GM12878 (cell line): ENCODE data around the gene CIDEA. TPM values are rescaled to one million over a fixed set of nuclear protein-coding genes. Genes with fewer than 3 reads are reported as not detected.

Experiments used
- ATAC-seq: fragments of 200-7000 bp; cut with Tn5 transposase; 3 replicates; pipeline ENCODE4 v1.9.1; 2020; ENCODE audit warnings: mild to moderate bottlenecking, moderate library complexity
- BruUV-seq: library from RNA; stranded (reverse); fragments of 400-500 nt; replicated peaks from 2 replicates; lab custom pipeline; 2021; lab: Mats Ljungman, UMichigan
- CTCF ChIA-PET: fragments of 300-600 bp; sonication (Branson Sonifier 250); formaldehyde crosslinking; extraction: SDS; loops from one replicate; lab custom pipeline; 2021; ENCODE audit warnings: inconsistent platforms; lab: Yijun Ruan, JAX
- POLR2A ChIA-PET: fragments of 350-600 bp; formaldehyde crosslinking; extraction: SDS; loops from one replicate; lab custom pipeline; 2021; ENCODE audit warnings: inconsistent platforms; lab: Charles Lee
- RAD21 ChIA-PET: fragments of 300-600 bp; sonication (Branson Sonifier 250); formaldehyde crosslinking; loops from one replicate; lab custom pipeline; 2023; ENCODE audit warnings: antibody characterized with exemption; ENCODE audit not compliant: unreplicated experiment; lab: Charles Lee
- SMC1A ChIA-PET: fragments of 300-600 bp; sonication (Branson Sonifier 250); formaldehyde crosslinking; loops from one replicate; lab custom pipeline; 2023; ENCODE audit not compliant: unreplicated experiment, uncharacterized antibody; lab: Charles Lee
- DNase-seq: peaks from one replicate; pipeline ENCODE4 v3.0.0-alpha.2; 2011; ENCODE audit warnings: low read depth, low spot score
- FAIRE-seq: peaks from 3 replicates; lab custom pipeline; 2011; peaks lifted over from hg19 to GRCh38; lab: Jason Lieb, UNC
- H2AFZ ChIP-seq: 2 replicates; pipeline ENCODE4 v1.6.0; 2011; ENCODE audit warnings: low read depth, low read length, control low read depth; ENCODE audit not compliant: control insufficient read depth
- H3K27ac ChIP-seq: 2 replicates; pipeline ENCODE4 v1.5.1; 2011; ENCODE audit warnings: control low read depth; ENCODE audit not compliant: control insufficient read depth, insufficient read depth
- H3K27me3 ChIP-seq, 2 experiments: replicated peaks in 1 of 2; 2 replicates each; pipeline versions ENCODE4 v1.6.0 to v1.6.1; 2011; ENCODE audit warnings: low read length in 1 of 2; ENCODE audit not compliant: control insufficient read depth in 2 of 2, insufficient read depth in 2 of 2
- H3K36me3 ChIP-seq, 2 experiments: 2 replicates each; pipeline ENCODE4 v1.5.1; 2011; ENCODE audit warnings: low read length in 1 of 2; ENCODE audit not compliant: control insufficient read depth in 2 of 2, insufficient read depth in 2 of 2
- H3K4me1 ChIP-seq: 2 replicates; pipeline ENCODE4 v1.6.1; 2011; ENCODE audit warnings: mild to moderate bottlenecking, low read length, moderate library complexity, mixed read lengths; ENCODE audit not compliant: control insufficient read depth, insufficient read depth
- H3K4me2 ChIP-seq: 2 replicates; pipeline ENCODE4 v1.6.0; 2011; ENCODE audit warnings: control low read depth; ENCODE audit not compliant: control insufficient read depth, insufficient read depth
- H3K4me3 ChIP-seq: fragments of 200-600 bp; sonication (generic); 2 replicates; pipeline ENCODE4 v1.5.1; 2016
- H3K79me2 ChIP-seq: 2 replicates; pipeline ENCODE4 v1.6.0; 2011; ENCODE audit warnings: low read length; ENCODE audit not compliant: control insufficient read depth, insufficient read depth
- H3K9ac ChIP-seq: 2 replicates; pipeline ENCODE4 v1.8.0; 2011; ENCODE audit warnings: low read length, control low read depth, mixed read lengths; ENCODE audit not compliant: control insufficient read depth, insufficient read depth
- H3K9me3 ChIP-seq: replicated peaks from 3 replicates; pipeline ENCODE4 v1.5.1; 2011; ENCODE audit warnings: mild to moderate bottlenecking, low read length; ENCODE audit not compliant: control insufficient read depth, insufficient read depth
- H4K20me1 ChIP-seq: 2 replicates; pipeline ENCODE4 v1.6.0; 2011; ENCODE audit not compliant: control insufficient read depth, insufficient read depth
- BCL11A ChIP-seq: IDR thresholded peaks from 2 replicates; pipeline ENCODE4 v1.6.1; 2011; ENCODE audit warnings: low read depth, low read length
- CHD1 ChIP-seq: IDR thresholded peaks from 2 replicates; pipeline ENCODE4 v1.6.1; 2012; ENCODE audit warnings: low read depth, low read length, improper control_type of control experiment
- CHD2 ChIP-seq: IDR thresholded peaks from 2 replicates; pipeline ENCODE4 v1.6.1; 2011; ENCODE audit warnings: low read depth, low read length, improper control_type of control experiment, borderline replicate concordance
- E2F4 ChIP-seq: IDR thresholded peaks from 2 replicates; pipeline ENCODE4 v1.6.1; 2012; ENCODE audit warnings: low read depth, low read length, improper control_type of control experiment
- KLF5 ChIP-seq: fragments of 450-650 bp; IDR thresholded peaks from 2 replicates; pipeline ENCODE4 v1.6.1; 2014; ENCODE audit warnings: mild to moderate bottlenecking; ENCODE audit not compliant: partially characterized antibody
- NFIC ChIP-seq: IDR thresholded peaks from 2 replicates; pipeline ENCODE4 v1.6.1; 2012; ENCODE audit warnings: low read depth, mild to moderate bottlenecking, inconsistent platforms, low read length, moderate library complexity
- PAX8 ChIP-seq: fragments of 450-650 bp; IDR thresholded peaks from 2 replicates; pipeline ENCODE4 v1.6.1; 2017; ENCODE audit warnings: mild to moderate bottlenecking, moderate library complexity
- SRF ChIP-seq, 2 experiments: IDR thresholded peaks; 2 replicates each; pipeline ENCODE4 v1.6.1; 2011; ENCODE audit warnings: low read depth in 2 of 2, low read length in 2 of 2, mild to moderate bottlenecking in 1 of 2, moderate library complexity in 1 of 2
- TARDBP ChIP-seq: IDR thresholded peaks from 2 replicates; pipeline ENCODE4 v1.6.1; 2016; ENCODE audit warnings: borderline replicate concordance
- USF1 ChIP-seq: IDR thresholded peaks from 2 replicates; pipeline ENCODE4 v1.6.1; 2011; ENCODE audit warnings: borderline replicate concordance, low read depth, mild to moderate bottlenecking, moderate library complexity, mixed read lengths, low read length; ENCODE audit not compliant: insufficient read depth; ENCODE audit errors: extremely low read length
- WRNIP1 ChIP-seq: IDR thresholded peaks from 2 replicates; pipeline ENCODE4 v1.6.1; 2011; ENCODE audit warnings: low read depth, low read length, improper control_type of control experiment, borderline replicate concordance
- YBX1 ChIP-seq: fragments of 450-650 bp; IDR thresholded peaks from 2 replicates; pipeline ENCODE4 v1.6.1; 2016; ENCODE audit warnings: antibody characterized with exemption
- WGBS: methylation state at CpG from one replicate; pipeline ENCODE4 v1.1.6; 2016; ENCODE audit warnings: low lambda C conversion rate; ENCODE audit not compliant: insufficient replicate concordance, insufficient coverage; ENCODE audit errors: missing lambda C conversion rate; 5-methylcytosine and 5-hydroxymethylcytosine counted together
- in situ Hi-C: fragments of 300-500 bp; cut with MboI; formaldehyde crosslinking; loops from 9 replicates; pipeline ENCODE4 v1.14.3; 2018; ENCODE audit warnings: mixed read lengths
- intact Hi-C: fragments of 100-400 bp; cut with micrococcal nuclease; formaldehyde crosslinking; loops from one replicate; pipeline ENCODE4 v1.14.2; 2022; ENCODE audit not compliant: unreplicated experiment
- polyA plus RNA-seq, 11 experiments: library from polyadenylated mRNA; depleted of rRNA in 4 of 11; unstranded in 6 of 11; stranded (reverse) in 5 of 11; fragments of >200 nt; fragmentation: Nextera tagmentation in 4 of 11; fragmentation: Illumina TruSeq in 1 of 11; extraction: Ambion mirVana in 4 of 11; extraction: Trizol in 1 of 11; gene quantifications; 1 replicate in 1 of 11; 2 replicates in 10 of 11; pipeline versions ENCODE4 v1.2.1 to v1.2.3, GENCODE V29; 2011 to 2016; ENCODE audit warnings: inconsistent platforms in 2 of 11, missing spikeins in 2 of 11, low read depth in 1 of 11
- total RNA-seq, 4 experiments: library from RNA; depleted of rRNA in 3 of 4; stranded (reverse); fragments of >200 nt in 3 of 4; fragmentation: Illumina TruSeq in 1 of 4; extraction: Trizol in 1 of 4; gene quantifications; 2 replicates each; pipeline versions ENCODE4 v1.2.1 to v1.2.3, GENCODE V29; 2013 to 2021
- TF ChIP-seq, protein P1 (sequence below): fragments of 450-650 bp; IDR thresholded peaks from 2 replicates; pipeline ENCODE4 v1.6.1; 2018; ENCODE audit warnings: borderline replicate concordance, mild to moderate bottlenecking; ENCODE audit not compliant: partially characterized antibody
- TF ChIP-seq, protein P2 (sequence below): IDR thresholded peaks from 2 replicates; pipeline ENCODE4 v1.6.1; 2012; ENCODE audit warnings: low read length, inconsistent platforms

The CIDEA gene
- total and polyA plus RNA-seq, 10 of the 15 experiments (the other 5 are each of a cell fraction or from before 2014, with no cell fraction given) = not detected

DNA sequence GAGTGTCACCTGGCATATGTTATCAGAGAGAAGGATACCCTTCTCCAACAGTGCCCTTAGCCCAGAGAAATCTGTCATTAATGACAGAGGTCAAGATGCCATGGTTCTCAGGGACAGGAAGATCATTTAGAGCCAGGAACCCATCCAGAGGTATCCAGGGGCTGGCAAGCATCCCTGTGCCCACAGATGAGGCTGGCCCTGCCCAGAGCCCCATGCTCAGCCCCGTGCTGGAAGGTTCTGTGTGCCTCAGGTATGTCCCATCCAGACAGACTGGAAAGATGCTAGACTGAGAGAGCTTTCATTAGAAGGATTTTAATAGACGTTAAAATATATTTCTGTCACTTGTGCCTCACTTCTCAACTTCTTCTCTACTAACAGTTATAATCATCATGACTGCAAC lies 45.7 kb downstream of the CIDEA start:
- no peaks in the 10 kb centered on the region for H3K4me1 ChIP-seq
- H3K27ac ChIP-seq = no peak overlapping the region
- WGBS = 11% methylated on average over 2 of the region's 2 CpGs
- no TSS peak for BruUV-seq
- no peak overlapping the region for H3K9ac ChIP-seq
- H3K9me3 ChIP-seq = no peaks in the 10 kb centered on the region
- H4K20me1 ChIP-seq = no peaks in the 10 kb centered on the region
- 0 out of 4 replicates have a peak, but pooled peaks cover 0 to 1% of the 10 kb centered on the region in 2 experiments for H3K27me3 ChIP-seq
- no peak overlapping the region for H3K4me2 ChIP-seq
- SMC1A ChIA-PET = no interaction called here
- FAIRE-seq = no peak
- ATAC-seq = no peak
- H3K79me2 ChIP-seq = no peaks in the 10 kb centered on the region
- no peak for DNase-seq
- RAD21 ChIA-PET = no interaction called here
- in situ Hi-C loops (no loop called here), intact Hi-C loops (no loop called here)
- H3K4me3 ChIP-seq = no peak overlapping the region
- no peaks in the 10 kb centered on the region for H3K36me3 ChIP-seq
- TF ChIP-seq CHD2 (no peak), CHD1 (no peak), KLF5 (no peak), E2F4 (no peak), WRNIP1 (no peak), USF1 (no peak), YBX1 (no peak), NFIC (no peak), SRF (IDR thresholded peaks at IDR 0.05; ENCODE audit: low read depth in 2 of 2, low read length in 2 of 2) (no peak), PAX8 (no peak), BCL11A (no peak), TARDBP (no peak)
- TF ChIP-seq, protein P1, sequence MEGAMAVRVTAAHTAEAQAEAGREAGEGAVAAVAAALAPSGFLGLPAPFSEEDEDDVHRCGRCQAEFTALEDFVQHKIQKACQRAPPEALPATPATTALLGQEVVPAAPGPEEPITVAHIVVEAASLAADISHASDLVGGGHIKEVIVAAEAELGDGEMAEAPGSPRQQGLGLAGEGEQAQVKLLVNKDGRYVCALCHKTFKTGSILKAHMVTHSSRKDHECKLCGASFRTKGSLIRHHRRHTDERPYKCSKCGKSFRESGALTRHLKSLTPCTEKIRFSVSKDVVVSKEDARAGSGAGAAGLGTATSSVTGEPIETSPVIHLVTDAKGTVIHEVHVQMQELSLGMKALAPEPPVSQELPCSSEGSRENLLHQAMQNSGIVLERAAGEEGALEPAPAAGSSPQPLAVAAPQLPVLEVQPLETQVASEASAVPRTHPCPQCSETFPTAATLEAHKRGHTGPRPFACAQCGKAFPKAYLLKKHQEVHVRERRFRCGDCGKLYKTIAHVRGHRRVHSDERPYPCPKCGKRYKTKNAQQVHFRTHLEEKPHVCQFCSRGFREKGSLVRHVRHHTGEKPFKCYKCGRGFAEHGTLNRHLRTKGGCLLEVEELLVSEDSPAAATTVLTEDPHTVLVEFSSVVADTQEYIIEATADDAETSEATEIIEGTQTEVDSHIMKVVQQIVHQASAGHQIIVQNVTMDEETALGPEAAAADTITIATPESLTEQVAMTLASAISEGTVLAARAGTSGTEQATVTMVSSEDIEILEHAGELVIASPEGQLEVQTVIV = no peak
- TF ChIP-seq, protein P2, sequence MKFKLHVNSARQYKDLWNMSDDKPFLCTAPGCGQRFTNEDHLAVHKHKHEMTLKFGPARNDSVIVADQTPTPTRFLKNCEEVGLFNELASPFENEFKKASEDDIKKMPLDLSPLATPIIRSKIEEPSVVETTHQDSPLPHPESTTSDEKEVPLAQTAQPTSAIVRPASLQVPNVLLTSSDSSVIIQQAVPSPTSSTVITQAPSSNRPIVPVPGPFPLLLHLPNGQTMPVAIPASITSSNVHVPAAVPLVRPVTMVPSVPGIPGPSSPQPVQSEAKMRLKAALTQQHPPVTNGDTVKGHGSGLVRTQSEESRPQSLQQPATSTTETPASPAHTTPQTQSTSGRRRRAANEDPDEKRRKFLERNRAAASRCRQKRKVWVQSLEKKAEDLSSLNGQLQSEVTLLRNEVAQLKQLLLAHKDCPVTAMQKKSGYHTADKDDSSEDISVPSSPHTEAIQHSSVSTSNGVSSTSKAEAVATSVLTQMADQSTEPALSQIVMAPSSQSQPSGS = no peak
- CTCF ChIA-PET = no interaction called here
- no peak overlapping the region for H2AFZ ChIP-seq
- POLR2A ChIA-PET = no interaction called here
